HUES64 (cell line): Measurements from ENCODE around the gene COX5B. TPM values are rescaled to one million over a fixed set of nuclear protein-coding genes. Genes with fewer than 3 reads are reported as not detected.
"Not testable (repeated sequence)": the region's sequence is repeated elsewhere in the genome, so short reads cannot be mapped to it uniquely, and the experiment has no call there.

Source experiments
- H3K27ac ChIP-seq: 2 replicates; pipeline ENCODE4 v1.7.0; 2013; ENCODE audit warnings: low read depth, low read length, inconsistent platforms
- H3K27me3 ChIP-seq: 2 replicates; pipeline ENCODE4 v1.6.1; 2013; ENCODE audit warnings: mild to moderate bottlenecking, low read length; ENCODE audit not compliant: insufficient read depth
- H3K36me3 ChIP-seq: 2 replicates; pipeline ENCODE4 v1.6.1; 2013; ENCODE audit warnings: mild to moderate bottlenecking, low read length; ENCODE audit not compliant: insufficient read depth
- H3K4me1 ChIP-seq: 2 replicates; pipeline ENCODE4 v1.6.1; 2013; ENCODE audit warnings: mild to moderate bottlenecking, low read length, moderate library complexity; ENCODE audit not compliant: insufficient read depth
- H3K4me3 ChIP-seq: 2 replicates; pipeline ENCODE4 v1.5.1; 2013; ENCODE audit warnings: mild to moderate bottlenecking, low read length, moderate library complexity
- H3K9ac ChIP-seq: 2 replicates; pipeline ENCODE4 v1.6.1; 2013; ENCODE audit warnings: mild to moderate bottlenecking, low read depth, low read length
- H3K9me3 ChIP-seq: 2 replicates; pipeline ENCODE4 v1.6.1; 2013; ENCODE audit warnings: low read depth, low read length; ENCODE audit not compliant: insufficient read depth
- WGBS: fragments of 150-250, 120-280 bp; methylation state at CpG from one replicate; pipeline ENCODE4 v1.1.7; 2013; ENCODE audit warnings: missing lambda C conversion rate; 5-methylcytosine and 5-hydroxymethylcytosine counted together
- polyA plus RNA-seq, 2 experiments: library from polyadenylated mRNA; stranded (reverse); fragments of 50-300 nt; gene quantifications; one replicate each; pipeline ENCODE4 v1.2.3, GENCODE V29; 2013

The COX5B gene, protein sequence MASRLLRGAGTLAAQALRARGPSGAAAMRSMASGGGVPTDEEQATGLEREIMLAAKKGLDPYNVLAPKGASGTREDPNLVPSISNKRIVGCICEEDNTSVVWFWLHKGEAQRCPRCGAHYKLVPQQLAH
- polyA plus RNA-seq (2013, experiment 1 of 2) = 251 TPM
- polyA plus RNA-seq (2013, experiment 2 of 2) = 255 TPM

DNA sequence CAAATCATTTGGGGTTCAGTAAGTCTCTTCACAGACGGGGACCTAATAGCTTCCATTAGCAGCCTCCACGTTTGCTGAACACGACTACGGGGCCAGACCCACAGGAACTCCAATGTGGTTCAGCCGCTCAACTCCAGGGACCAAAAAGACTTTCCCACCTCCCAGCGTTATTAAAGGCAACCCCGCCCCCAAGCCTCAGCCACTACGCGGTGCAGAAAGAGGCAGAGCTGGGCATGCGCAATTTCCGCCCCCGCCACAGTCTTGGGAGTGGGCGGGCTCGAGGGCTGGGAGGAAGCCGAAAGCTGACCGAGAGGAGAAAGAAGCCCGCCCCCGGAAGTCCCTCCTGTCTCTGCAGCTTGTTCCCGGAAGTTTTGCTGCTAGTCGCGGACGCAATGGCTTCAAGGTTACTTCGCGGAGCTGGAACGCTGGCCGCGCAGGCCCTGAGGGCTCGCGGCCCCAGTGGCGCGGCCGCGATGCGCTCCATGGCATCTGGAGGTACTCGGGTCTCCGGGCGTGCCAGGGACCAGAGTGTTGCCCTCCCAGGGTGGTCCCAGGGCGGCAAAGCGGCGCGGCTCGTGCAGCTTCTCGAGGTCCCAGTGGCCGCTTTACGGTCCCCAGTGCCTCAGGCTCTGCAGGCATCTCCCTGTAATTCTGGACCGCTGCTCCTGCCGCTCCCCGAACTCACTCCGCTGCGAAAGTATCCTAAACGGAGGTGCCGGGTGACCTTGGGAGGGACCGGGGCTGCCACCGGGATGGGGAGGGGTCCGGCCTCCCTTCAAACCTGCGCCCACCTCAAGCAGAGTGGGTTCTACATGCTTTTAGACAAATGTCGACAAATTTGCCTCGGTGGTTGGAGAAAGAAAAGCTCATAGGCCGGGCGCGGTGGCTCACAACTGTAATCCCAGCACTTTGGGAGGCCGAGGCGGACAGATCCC, at the start of gene COX5B:
Gene COX5B (plus strand): TSS at position 368 of the 935 bp plus-strand sequence. CDS start 25 bp downstream, at position 393.
- Histone ChIP-seq H3K4me1 (peaks cover 8% of the 10 kb centered on the region; the same call in 1 of the 2 replicates), H3K9me3 (no peaks in the 10 kb centered on the region), H3K9ac (peak within 1 kb of the TSS; percentile 85), H3K27me3 (no peaks in the 10 kb centered on the region), H3K4me3 (peak within 1 kb of the TSS; percentile 85), H3K27ac (peak within 1 kb of the TSS; percentile 85), H3K36me3 (peaks cover 31% of the 10 kb centered on the region)
- 2% methylated on average over 63 of the region's 63 CpGs for WGBS

DNA sequence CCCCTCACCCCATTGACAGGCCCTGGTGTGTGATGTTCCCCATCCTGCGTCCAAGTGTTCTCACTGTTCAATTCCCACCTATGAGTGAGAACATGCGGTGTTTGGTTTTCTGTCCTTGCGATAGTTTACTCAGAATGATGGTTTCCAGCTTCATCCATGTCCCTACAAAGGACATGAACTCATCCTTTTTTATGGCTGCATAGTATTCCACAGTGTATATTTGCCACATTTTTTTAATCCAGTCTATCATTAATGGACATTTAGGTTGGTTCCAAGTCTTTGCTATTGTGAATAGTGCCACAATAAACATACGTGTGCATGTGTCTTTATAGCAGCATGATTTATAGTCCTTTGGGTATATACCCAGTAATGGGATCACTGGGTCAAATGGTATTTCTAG, 49.7 kb upstream of the COX5B start:
- H3K27me3 ChIP-seq, H3K36me3 ChIP-seq, H3K9me3 ChIP-seq, H3K9ac ChIP-seq, H3K4me3 ChIP-seq, H3K27ac ChIP-seq, H3K4me1 ChIP-seq: not testable (repeated sequence)
- 94% methylated on average over 3 of the region's 4 CpGs for WGBS

DNA sequence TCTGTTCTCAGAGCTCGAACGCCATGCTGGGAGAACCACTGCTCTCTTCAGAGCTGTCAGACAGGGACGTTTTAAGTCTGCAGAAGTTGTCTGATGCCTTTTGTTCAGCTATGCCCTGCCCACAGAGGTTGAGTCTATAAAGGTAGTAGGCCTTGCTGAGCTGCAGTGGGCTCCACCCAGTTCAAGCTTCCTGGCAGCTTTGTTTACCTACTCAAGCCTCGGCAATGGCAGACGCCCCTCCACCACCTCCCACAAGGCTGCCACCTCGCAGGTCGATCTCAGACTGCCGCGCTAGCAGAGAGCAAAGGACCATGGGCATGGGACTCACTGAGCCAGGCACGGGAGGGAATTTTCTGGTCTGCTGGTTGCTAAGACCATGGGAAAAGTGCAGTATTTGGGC, 44.3 kb upstream of the COX5B start:
- not testable (repeated sequence) for H3K27ac ChIP-seq, H3K9me3 ChIP-seq, H3K9ac ChIP-seq, H3K27me3 ChIP-seq, H3K36me3 ChIP-seq, H3K4me3 ChIP-seq, H3K4me1 ChIP-seq
- 88% methylated on average over 3 of the region's 10 CpGs for WGBS

DNA sequence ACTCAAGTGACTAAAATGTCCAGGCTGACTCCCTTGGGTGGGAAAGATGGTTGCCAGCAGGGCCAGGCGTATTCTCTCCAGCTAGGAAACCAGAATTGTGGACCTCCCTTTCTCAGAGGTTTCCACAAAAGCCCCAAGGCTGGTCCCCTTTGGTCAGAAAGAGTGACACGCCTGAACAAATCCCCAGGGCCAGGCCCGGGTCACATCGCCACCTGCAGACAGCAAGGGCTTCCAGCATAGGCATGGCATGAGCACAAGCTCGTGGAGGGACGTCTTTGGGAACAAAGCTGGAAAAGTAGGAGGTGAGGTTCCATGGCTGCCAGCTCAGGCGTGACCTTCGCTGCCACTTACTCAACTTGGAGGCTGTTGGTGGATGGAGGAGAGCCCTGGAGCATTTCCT, 40.8 kb upstream of the COX5B start:
- not testable (repeated sequence) for H3K9me3 ChIP-seq, H3K27me3 ChIP-seq, H3K4me1 ChIP-seq, H3K4me3 ChIP-seq, H3K27ac ChIP-seq, H3K9ac ChIP-seq, H3K36me3 ChIP-seq
- no CpG with 5 or more reads among the region's 8 CpGs for WGBS

DNA sequence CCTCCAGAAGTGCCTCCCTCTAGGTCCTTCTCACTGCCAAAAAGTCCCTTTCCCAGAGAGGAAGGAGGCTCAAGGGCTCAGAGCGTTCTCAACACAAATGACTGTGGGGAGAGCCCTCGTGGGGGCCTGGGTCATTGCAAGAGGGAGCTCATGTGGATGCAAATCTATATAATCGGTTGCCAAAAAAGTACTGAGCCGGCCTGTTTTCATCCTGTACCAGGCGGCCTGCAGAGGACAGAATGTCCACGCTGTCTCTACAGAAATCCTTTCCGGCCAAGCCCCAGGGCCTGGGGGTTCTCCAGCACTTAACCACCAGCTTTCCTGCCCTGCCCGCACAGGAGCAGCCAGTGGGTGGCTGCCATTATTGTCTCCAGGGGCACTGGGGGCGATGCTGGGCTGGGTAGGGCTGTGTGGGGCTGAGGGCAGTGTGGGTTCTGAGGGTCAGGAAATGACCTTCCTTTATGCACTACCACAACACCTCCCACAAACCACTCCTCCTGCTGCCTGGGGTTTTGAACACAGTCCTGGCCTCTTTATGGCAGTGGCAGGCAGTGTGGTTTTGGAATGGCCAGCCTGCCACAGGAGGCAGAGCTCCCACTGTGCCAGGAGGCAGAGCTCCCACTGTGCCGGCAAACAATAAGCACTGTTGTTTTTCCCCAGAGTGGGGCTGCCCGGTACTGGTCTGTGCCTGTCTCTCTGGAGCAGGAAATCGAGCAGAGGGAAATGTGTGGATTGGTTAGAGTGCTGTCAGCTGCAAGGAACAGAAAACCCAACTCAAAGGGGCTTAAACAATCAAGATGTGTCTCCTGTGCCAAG, 40.1 kb upstream of the COX5B start:
- H3K36me3 ChIP-seq, H3K9ac ChIP-seq, H3K4me1 ChIP-seq, H3K9me3 ChIP-seq, H3K27ac ChIP-seq, H3K4me3 ChIP-seq, H3K27me3 ChIP-seq: not testable (repeated sequence)
- no CpG with 5 or more reads among the region's 12 CpGs for WGBS

DNA sequence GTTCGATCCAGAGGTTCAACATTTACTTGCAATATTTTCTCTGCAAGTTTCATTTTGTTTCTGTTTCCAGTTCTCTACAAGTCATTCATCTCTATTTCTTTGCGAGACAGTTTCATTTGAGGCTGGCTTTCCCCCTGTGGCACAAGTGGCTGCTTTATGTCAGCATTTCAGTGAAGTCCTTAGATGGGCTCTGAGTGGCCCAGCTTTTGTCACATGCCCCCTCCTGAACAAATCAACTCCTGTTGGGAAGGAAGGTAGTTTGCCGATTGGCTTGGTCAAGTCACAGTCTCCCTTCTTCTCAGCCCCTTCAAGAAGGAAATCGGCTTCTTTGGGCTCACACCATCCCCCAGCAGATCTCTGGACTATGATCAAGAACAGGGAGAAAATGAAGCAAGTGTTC, 37.1 kb upstream of the COX5B start:
- not testable (repeated sequence) for H3K27ac ChIP-seq, H3K4me1 ChIP-seq, H3K4me3 ChIP-seq, H3K9me3 ChIP-seq, H3K9ac ChIP-seq, H3K36me3 ChIP-seq, H3K27me3 ChIP-seq
- WGBS = 90% methylated on average over 2 of the region's 4 CpGs

DNA sequence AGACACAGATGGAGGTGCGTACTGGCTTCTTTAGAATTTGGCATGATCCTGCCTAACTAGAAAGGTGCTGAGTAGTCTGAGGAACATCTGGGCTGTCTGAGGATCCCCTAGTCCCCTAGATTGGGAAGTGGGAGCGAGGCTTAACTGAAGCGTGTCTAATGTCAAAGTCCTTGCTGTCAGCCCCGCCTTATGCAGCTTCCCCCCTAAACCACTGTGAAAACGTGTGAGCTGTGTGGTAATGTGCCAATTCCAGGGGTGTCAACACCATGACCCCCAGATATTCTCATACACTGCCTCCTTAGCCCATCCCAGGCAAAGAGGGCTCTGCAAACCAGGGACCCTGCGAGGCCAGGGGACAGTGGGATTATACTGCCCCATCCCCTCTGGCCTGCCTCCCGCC, 34.0 kb upstream of the COX5B start:
- H3K4me1 ChIP-seq, H3K36me3 ChIP-seq, H3K4me3 ChIP-seq, H3K27ac ChIP-seq, H3K9ac ChIP-seq, H3K9me3 ChIP-seq, H3K27me3 ChIP-seq: not testable (repeated sequence)
- WGBS = no CpG with 5 or more reads among the region's 7 CpGs

DNA sequence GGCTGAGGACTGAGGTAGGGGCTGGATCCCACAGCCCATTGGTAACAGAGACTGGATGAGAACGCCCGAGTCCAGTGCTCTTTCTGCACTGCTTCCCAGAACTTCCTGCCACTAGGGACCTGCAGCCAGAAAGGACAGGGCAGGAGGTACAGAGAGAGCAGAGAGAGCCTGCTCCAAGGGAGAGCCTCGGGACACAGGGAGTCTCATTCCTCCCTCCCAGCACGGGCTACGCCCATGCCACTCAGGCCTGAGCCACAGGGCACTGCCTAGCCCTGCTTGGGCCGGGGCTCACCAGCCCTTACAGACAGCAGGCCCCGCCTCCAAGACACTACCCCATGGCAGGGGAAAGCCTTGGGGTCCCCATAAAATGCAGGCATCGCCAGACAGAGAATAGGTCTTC, 30.1 kb upstream of the COX5B start:
- not testable (repeated sequence) for H3K27me3 ChIP-seq, H3K4me1 ChIP-seq, H3K27ac ChIP-seq, H3K9me3 ChIP-seq, H3K4me3 ChIP-seq, H3K9ac ChIP-seq, H3K36me3 ChIP-seq
- WGBS = no CpG with 5 or more reads among the region's 8 CpGs

DNA sequence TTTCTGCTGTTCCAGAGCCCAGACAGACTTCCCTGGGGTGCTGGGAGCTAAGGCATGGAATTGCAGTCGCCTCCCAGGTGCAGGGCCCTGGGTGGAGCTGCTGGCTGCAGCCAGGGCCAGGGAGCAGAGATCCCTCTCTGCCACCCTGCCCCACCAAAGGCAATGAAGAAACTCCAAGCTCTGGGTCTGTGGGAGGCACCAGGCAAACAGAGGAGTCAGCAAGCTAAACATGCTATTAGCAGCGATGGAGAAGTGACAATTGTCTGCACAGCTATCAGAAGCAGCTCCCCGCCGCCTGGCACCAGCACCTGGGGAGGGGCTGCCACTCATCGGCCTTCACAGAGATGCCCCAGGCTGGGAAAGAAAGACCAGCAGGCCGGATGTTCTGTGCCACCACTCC, 28.0 kb upstream of the COX5B start:
- Histone ChIP-seq H3K9ac (no peak overlapping the region), H3K27ac (no peak overlapping the region), H3K36me3 (no peaks in the 10 kb centered on the region), H3K4me1 (no peaks in the 10 kb centered on the region), H3K4me3 (no peak overlapping the region), H3K27me3 (no peaks in the 10 kb centered on the region), H3K9me3 (no peaks in the 10 kb centered on the region)
- WGBS = no CpG with 5 or more reads among the region's 6 CpGs

DNA sequence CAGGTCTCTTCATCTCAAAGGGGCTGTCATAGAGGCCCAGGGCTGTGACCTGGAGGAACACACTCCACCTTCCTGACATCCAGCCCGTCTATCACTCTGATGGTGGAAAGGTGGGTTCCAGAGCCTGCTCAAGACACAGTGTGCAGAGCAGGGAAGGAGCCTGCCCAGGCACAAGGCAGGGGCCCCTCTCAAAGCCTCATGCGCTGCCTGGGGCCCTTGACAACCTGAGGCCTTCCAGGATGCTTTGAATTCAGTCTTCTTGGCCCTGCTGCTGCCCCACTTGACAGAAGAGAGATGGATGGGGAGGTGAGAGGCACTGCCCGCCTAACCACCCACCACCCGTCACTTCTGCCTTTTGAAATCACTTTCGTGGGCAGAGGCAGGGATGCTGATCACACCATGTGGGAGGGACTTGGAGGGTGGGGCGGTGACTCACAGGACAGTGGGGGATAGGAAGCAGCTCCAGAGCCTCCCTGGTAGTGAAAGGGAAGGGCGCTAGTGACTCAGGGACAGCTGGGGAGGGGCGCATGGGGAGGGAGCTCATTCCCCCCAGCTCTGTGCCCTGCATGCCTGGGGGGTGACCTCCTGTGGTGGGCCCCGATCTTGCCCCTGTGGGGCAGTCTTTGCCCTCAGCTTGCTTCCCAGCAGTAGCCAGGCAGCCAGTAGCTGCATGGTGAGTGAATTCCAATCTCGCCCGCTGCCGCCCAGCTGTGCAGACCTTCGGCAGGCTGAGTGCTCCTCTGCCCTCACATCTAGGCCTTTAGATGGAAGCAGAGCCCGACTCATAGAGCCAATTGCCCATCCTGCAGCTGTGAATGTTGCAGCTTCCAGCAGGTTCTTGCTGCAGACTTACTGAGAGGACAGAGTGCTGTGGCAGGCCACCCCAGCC, 26.7 kb upstream of the COX5B start:
- H3K27me3 ChIP-seq, H3K9me3 ChIP-seq, H3K36me3 ChIP-seq, H3K9ac ChIP-seq, H3K4me1 ChIP-seq, H3K4me3 ChIP-seq, H3K27ac ChIP-seq: not testable (repeated sequence)
- WGBS = no CpG with 5 or more reads among the region's 14 CpGs
